ENCODE data around the gene SLC16A5.
"Not testable (repeated sequence)": the region's sequence is repeated elsewhere in the genome, so short reads cannot be mapped to it uniquely, and the experiment has no call there.

SLC16A5 gene

DNA sequence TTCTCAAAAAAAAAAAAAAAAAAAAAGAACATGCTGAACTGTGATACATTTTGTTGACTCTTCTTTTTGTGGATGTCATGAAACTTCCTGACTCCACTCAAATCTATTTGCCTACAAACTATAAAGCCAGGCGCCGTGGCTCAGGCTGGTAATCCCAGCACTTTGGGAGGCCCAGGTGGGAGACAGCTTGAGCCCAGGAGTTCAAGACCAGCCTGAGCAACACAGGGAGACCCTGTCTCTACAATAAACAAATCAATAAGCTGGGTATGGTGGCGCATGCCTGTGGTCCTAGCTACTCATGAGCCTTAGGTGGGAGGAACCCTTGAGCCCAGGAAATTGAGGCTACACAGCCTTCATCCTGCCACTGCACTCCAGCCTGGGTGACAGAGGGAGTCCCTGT, 45.2 kb downstream of the SLC16A5 start:
- no peak for DNase-seq (ENCODE audit: low read depth)

DNA sequence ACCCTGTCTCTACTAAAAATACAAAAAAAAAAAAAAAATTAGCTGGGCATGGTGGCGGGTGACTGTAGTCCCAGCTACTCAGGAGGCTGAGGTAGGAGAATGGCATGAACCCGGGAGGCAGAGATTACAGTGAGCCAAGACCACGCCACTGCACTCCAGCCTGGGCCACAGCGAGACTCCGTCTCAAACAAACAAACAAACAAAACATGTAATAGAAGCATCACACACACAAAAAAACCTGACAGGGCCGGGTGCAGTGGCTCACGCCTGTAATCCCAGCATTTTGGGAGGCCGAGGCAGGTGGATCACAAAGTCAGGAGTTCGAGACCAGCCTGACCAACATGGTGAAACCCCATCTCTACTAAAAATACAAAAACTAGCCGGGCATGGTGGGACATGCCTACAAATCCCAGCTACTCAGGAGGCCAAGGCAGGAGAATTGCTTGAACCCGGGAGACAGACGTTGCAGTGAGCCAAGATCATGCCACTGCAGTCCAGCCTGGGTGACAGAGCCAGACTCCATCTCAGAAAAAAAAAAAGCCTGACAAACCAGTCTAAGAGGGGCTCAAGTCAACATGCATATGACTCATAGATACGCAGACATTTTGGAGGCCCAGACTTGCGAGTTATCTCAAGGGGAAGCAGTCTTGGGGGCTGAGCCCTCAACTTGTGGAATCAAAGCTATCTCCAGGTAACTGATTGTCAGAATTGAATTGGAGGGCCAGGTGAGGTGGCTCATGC, 46.0 kb downstream of the SLC16A5 start:
- DNase-seq (ENCODE audit: low read depth) = not testable (repeated sequence)

DNA sequence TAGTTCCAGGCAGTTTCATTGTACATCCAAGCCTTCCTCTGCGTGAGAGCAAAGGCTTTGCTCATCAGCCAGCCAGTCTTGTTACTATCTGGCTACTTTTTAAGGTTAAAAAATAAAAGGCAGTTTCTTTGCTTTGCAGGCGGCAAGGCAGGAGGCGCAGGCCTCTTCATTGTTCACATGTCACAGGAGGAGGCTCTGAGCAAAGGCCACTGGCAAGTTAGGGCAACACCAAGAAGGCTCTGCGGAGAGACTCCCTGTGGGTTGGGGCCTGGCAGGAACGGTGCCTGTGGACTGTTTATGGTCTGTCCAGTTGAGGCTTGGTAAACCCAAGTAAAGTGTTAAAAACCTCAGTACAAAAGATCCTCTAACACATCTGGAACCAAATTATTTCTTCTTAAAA, 47.7 kb downstream of the SLC16A5 start:
- DNase-seq (ENCODE audit: low read depth) = no peak

DNA sequence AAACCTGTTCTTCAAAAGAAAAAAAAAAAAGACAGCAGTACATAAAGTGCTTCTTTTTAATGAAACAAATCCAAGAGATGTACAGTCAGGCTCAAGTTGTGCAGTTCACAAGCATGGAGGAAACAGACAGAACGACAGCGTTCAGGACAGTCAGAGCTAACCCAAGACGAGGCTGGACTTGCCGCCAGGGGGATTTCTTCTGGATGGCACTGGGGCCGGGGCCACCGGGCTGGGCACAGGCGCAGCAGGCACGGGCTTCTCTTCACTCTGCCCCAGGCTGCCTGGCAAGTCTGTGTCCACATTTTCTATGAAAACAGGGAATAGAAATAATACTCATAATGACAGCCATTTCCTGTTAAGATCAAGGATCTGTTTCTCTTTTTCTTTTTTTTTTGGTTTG, 48.2 kb downstream of the SLC16A5 start:
- DNase-seq (ENCODE audit: low read depth) = no peak

DNA sequence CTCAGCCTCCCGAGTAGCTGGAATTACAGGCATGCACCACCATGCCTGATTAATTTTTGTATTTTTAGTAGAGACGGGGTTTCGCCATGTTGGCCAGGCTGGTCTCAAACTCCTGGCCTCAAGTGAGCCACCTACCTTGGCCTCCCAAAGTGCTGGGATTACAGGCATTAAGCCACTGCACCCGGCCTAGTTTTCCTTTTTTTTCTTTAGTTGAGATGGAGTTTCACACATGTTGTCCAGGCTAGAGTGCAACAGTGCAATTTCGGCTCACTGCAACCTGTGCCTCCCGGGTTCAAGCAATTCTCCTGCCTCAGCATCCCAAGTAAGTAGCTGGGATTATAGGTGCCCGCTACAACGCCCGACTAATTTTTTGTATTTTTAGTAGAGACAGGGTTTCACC, 50.0 kb downstream of the SLC16A5 start:
- not testable (repeated sequence) for DNase-seq (ENCODE audit: low read depth)

DNA sequence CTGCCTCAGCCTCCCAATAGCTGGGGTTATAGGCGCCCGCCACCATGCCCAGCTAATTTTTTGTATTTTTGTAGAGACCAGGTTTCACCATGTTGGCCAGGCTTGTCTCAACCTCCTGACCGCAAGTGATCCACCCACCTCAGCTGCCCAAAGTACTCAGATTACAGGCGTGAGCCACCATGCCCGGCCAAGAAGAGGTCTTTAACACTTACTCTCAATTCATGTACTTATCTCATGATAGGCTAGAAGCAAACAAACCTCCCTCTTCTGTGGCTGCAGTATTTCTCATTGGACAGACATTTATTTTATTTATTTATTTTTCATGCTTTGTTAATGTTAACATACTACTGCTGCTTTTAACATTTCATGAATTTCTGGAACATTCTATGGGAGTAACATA, 50.8 kb downstream of the SLC16A5 start:
- DNase-seq (ENCODE audit: low read depth) = no peak

DNA sequence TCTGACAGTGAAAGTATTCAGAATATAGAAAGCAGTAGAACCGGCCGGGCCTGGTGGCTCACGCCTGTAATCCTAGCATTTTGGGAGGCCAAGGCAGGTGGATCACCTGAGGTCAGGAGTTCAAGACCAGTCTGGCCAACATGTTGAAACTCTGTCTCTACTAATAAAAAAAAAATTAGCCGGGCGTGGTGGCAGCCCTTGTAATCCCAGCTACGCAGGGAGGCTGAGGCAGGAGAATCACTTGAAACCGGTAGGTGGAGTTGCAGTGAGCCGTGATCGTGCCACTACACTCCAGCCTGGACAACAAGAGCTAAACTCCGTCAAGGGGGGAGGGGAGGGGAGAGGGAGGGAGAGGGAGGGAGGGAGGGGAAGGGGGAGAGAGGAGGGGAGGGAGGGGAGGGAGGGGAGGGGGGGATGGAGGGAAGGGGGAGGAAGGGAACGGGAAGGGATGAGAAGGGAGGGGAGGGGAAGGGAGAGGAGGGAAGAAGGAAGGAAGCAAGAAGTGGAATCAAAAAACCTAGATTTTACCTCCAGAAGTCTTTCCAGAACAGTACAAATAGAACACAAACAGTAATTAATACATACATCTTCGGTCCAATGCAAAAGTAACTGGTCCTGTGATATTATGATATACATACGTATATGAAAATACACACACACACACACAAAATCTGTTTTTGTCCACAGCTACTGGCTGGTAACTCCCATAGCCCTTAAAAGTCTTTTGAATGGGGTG, 54.6 kb downstream of the SLC16A5 start:
- no peak for DNase-seq (ENCODE audit: low read depth)

DNA sequence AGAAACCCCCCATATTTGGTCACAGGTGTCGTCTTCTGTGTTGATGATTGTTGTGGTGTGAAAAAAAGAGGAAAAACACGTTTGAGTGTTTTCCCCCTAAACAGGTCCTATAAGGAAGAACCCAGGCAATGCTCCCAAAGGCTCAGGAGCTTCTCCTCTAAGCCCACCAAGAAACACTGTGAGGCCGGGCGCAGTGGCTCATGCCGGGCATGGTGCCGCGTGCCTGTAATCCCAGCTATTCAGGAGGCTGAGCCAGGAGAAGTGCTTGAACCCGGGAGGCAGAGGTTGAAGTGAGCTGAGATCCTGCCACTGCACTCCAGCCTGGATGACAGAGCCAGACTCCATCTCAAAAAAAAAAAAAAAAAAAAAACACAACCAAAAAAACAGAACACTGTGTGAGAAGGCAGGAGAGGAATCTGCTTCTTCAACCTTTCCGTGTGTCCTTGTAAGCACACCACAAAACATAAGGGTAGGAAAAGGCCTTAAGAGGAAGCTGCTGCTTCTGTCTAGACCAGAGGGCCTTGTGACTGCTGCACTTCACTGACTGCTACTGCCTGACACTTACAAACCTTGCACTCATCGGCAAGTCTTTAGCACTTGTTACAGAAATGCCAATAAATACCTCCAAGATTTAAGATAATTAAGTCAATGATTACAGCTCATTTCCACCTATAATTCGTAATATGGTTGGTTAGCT, 57.2 kb downstream of the SLC16A5 start:
- DNase-seq (ENCODE audit: low read depth) = no peak

DNA sequence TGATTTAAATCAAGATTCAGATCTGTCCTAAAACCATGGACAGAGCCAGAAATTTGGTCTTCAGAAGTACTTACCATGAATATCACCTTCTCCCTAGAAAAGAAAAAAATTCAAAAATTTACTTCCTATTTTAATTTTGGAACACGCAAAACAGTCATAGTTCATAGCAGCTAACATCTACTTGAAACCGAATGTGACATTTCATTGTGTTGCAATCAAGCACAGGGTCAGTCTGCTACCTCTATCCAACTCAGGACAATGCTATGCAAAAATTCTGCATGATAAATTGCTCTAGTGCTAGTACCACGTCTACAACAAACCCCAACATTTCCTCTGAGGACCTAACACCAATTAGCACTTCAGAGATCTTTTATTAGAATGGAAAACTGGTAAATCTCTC, 58.8 kb downstream of the SLC16A5 start:
- DNase-seq (ENCODE audit: low read depth) = no peak

DNA sequence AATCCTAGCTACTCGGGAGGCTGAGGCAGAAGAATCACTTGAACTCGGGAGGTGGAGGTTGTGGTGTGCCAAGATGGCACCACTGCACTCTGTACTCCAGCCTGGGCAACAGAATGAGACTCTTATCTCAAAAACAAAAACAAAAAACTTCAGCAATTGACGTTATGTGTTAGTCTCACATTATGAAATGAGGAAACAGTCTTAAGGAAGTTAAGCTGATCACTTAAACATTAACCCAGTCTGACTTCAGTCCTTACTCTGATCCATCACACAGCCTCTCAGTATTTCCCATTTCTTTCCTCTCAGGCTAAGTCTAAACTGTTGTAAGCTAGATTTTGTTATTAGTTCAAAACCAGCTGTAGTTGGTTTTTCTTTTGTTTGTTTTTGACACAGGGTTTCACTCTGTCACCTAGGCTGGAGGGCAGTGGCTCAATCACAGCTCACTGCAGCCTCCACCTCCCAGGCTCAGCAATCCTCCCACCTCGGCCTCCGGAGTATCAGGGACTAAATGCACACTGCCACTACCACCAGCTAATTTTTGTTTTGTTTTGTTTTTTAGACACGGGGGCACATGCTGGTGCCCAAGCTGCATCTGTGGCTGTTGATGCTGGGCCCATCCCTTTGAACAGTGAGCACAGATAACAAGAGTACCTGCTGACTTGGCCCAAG, 60.3 kb downstream of the SLC16A5 start:
- no peak for DNase-seq (ENCODE audit: low read depth)

DNA sequence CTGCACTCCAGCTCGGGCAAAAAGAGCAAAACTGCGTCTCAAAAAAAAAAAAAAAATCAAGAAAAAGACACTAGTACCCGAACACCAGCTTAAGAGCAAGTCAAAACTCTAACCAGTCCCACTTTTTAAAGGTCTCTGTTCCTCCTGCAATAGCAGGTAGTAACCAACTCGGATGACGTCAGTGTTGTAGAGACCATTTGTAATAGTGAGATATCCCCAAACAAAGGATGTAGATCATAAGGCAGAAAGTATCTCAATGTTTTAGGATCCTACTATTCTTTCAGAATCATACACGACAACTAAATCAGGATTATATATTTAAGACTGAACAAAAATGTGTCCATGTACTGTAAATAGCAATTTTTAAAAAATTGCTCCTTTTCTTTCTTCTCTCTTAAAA, 64.2 kb downstream of the SLC16A5 start:
- no peak for DNase-seq (ENCODE audit: low read depth)

DNA sequence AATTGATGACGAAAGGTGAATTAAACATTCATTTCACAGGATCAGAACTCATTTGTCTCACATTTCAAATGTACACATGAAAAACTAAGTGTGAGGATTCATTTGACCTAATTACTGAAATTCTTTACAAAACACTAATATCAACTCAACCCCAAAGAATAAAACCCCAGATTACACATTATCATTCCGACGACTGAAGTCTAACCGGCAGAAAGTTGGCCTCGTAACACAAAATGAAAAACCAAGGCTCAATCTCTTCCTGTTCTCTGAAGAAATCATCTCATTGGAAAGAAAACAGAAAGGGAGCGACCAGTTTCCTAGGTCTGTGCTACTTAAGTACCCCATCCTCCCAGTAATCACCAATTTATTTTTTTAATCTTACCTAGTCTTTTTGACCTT, 64.8 kb downstream of the SLC16A5 start:
- no peak for DNase-seq (ENCODE audit: low read depth)

DNA sequence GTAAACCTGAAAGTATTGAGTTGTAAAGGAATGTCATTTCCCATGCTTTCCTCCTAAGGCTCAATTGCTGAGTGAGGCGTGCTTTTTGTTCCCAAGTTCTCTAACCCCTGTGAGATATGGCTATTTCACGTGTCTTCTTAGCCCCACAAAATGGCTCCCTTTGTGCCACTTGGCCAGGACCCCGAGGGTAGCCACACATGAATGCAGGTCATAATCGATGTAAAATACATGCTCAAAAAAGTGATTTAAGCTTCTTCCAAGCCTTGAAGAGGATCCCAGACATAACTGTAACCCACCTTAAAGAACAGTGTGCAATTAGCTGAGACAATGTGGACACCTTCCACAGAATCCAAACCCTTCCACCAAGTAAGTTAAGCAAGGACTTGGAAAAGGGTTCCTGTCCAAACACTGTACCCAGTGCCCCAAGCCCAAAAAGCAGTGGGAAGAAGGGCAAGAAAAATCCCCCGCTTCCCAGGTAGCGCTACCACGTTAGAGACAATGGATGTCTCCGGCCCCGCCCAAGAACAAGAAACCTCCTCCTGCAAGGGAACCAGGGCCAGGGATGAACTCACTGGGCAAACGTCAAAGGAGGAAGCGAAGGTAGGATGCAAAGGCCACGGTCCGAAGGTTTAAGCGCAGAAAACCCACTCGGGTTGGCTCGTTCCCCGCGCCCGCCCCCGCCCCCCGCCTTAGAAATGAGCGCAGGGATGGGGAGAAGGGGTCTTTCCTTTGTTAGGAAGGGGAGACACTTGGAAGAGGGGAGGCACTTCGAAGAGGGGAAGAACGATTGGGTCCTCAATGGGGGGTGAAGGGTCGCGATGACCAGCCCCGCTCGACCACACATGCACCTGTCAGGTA, 65.4 kb downstream of the SLC16A5 start:
- no peak for DNase-seq (ENCODE audit: low read depth)

DNA sequence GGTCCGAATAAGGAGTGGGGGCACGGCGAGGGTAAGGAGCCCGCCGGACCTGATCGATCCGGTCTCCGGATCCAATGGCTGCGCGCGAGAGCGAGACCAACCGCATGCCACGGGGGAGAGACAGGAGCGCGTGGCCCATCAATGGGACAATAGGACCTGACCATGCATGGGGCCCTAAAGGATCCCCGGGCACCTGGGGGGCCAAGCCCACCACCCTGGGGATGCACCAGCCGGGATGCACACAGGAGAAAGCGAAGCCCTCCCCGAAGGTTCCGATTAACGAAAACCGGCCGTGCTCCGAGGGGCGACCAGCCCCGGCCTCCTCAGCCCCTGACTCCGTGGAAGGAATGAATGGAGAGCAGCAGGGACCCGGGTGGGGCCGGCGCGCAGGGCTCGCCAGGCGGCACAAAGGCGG, 66.0 kb downstream of the SLC16A5 start:
- peak; percentile 12 for DNase-seq (ENCODE audit: low read depth)

DNA sequence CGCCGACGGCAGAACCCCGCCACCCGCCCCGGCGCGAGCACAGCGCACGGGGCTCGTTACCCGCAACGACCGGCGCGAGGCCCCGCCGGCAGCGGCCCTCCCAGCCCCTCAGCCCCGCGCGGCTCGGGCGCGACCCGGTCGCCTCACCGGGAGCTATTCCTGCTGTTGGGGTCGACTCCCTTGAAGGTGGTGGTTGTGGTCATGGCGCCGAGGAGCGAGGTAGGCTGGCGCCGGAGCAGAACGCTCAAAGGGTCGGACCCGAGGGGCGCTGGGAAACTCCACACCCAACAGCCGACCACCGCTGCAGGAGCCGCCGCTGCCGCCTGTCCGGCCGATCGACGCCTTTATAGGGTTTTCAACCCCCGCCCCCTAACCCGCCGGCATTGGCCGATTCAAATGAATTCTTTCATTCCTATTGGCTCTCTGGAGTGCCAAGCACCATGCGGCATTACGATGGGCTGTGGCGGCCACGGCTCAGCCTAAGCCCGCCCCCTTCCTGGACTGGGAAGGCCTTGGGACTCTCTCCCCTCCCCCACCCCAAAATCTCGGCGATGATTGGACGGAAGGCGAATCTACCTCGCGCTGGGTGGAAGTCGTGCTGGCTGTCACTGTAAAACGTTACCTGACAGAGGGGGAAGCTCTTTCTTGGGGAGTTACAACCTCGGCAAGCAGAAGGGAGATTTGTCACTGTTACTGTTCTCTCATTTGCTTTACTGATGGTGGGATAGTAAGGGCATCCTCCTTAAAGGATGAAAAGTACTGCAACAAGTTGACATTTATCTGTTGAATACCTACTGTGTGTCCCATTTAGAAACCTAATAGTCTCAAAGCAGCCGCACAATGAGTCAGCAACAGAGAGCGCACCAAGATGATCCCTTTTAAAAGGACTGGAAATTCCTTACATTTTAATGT, 66.7 kb downstream of the SLC16A5 start, which contains the start of gene JPT1:
Gene JPT1 (minus strand): TSS at position 318 of the 912 bp plus-strand sequence. CDS start 115 bp downstream, at position 203.
- DNase-seq (ENCODE audit: low read depth) = peak; percentile 97

DNA sequence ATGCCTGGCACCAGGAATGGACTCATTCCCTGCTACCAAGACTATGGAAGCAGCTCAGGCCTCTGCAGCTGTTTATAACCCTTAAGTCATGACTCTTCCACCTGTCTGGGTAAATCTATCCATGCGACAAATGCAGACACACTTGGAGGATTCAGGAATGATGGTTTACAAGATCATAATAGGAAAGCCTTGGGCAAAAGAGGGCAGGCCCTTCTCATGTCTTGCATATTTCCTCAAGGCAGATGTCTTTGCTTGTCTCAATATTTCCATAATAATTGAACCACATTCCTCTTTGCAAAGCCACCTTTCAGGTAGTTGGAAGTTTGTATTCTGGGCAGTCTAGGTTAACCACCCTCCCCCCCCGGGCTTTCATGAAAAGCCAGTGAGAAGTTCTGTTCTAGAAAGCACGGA, 67.4 kb downstream of the SLC16A5 start:
- DNase-seq (ENCODE audit: low read depth) = no peak
